H9 (cell line): ENCODE measurements around the gene SREBF1. TPM values are rescaled to one million over a fixed set of nuclear protein-coding genes. Genes with fewer than 3 reads are reported as not detected.

ENCODE experiments used
- DNase-seq: peaks from one replicate; pipeline ENCODE4 v3.0.0-alpha.2; 2017
- H2AFZ ChIP-seq: one replicate; pipeline ENCODE4 v1.6.1; 2013; ENCODE audit warnings: mild to moderate bottlenecking, low read length, control low read depth, moderate library complexity
- H2AK5ac ChIP-seq: 2 replicates; pipeline ENCODE4 v1.6.1; 2013; ENCODE audit warnings: low read length, control low read depth, mixed read lengths; ENCODE audit not compliant: insufficient read length
- H2BK120ac ChIP-seq: one replicate; pipeline ENCODE4 v1.6.1; 2013; ENCODE audit warnings: low read depth, mild to moderate bottlenecking, low read length, control low read depth, inconsistent platforms; ENCODE audit not compliant: poor library complexity, severe bottlenecking
- H2BK12ac ChIP-seq: 2 replicates; pipeline ENCODE4 v1.6.1; 2013; ENCODE audit warnings: low read length, control low read depth, mixed read lengths, low read depth; ENCODE audit not compliant: insufficient read length
- H2BK15ac ChIP-seq: 2 replicates; pipeline ENCODE4 v1.6.1; 2013; ENCODE audit warnings: low read depth, low read length, control low read depth
- H2BK20ac ChIP-seq: one replicate; pipeline ENCODE4 v1.6.1; 2013; ENCODE audit warnings: low read depth, mild to moderate bottlenecking, low read length, control low read depth, inconsistent platforms; ENCODE audit not compliant: poor library complexity, severe bottlenecking
- H2BK5ac ChIP-seq: 2 replicates; pipeline ENCODE4 v1.6.1; 2013; ENCODE audit warnings: low read length, control low read depth, mixed read lengths; ENCODE audit not compliant: insufficient read length
- H3K14ac ChIP-seq: 2 replicates; pipeline ENCODE4 v1.6.1; 2013; ENCODE audit warnings: low read length, control low read depth; ENCODE audit not compliant: insufficient read depth
- H3K18ac ChIP-seq: 2 replicates; pipeline ENCODE4 v1.6.1; 2013; ENCODE audit warnings: low read depth, mild to moderate bottlenecking, mixed read lengths, low read length, control low read depth; ENCODE audit not compliant: insufficient read length
- H3K23ac ChIP-seq: 2 replicates; pipeline ENCODE4 v1.6.1; 2013; ENCODE audit warnings: low read length, control low read depth, mixed read lengths, low read depth; ENCODE audit not compliant: insufficient read length
- H3K23me2 ChIP-seq: 2 replicates; pipeline ENCODE4 v1.6.1; 2013; ENCODE audit warnings: low read depth, mild to moderate bottlenecking, mixed read lengths, low read length, control low read depth; ENCODE audit not compliant: insufficient read length, poor library complexity, severe bottlenecking
- H3K27ac ChIP-seq: 2 replicates; pipeline ENCODE4 v1.5.1; 2013; ENCODE audit warnings: low read length, control low read depth, mixed read lengths, low read depth; ENCODE audit not compliant: insufficient read length
- H3K27me3 ChIP-seq: 2 replicates; pipeline ENCODE4 v1.6.1; 2013; ENCODE audit warnings: low read length, control low read depth, inconsistent platforms; ENCODE audit not compliant: insufficient read depth
- H3K4ac ChIP-seq: 2 replicates; pipeline ENCODE4 v1.6.1; 2013; ENCODE audit warnings: low read depth, mild to moderate bottlenecking, control low read depth, inconsistent platforms, low read length, moderate library complexity
- H3K4me1 ChIP-seq: 2 replicates; pipeline ENCODE4 v1.6.1; 2013; ENCODE audit warnings: low read length, control low read depth, inconsistent platforms; ENCODE audit not compliant: insufficient read depth
- H3K4me2 ChIP-seq: 2 replicates; pipeline ENCODE4 v1.6.1; 2013; ENCODE audit warnings: low read length, control low read depth, mixed read lengths; ENCODE audit not compliant: insufficient read length, insufficient read depth
- H3K56ac ChIP-seq: 2 replicates; pipeline ENCODE4 v1.6.1; 2013; ENCODE audit warnings: low read depth, mild to moderate bottlenecking, mixed read lengths, low read length, control low read depth; ENCODE audit not compliant: insufficient read length
- H3K79me1 ChIP-seq: 2 replicates; pipeline ENCODE4 v1.6.1; 2013; ENCODE audit warnings: low read depth, mild to moderate bottlenecking, moderate library complexity, low read length, control low read depth, inconsistent platforms; ENCODE audit not compliant: insufficient read depth, poor library complexity, severe bottlenecking
- H3K79me2 ChIP-seq: 2 replicates; pipeline ENCODE4 v1.6.1; 2013; ENCODE audit warnings: low read length, control low read depth, inconsistent platforms; ENCODE audit not compliant: insufficient read depth
- H3K9ac ChIP-seq: 2 replicates; pipeline ENCODE4 v1.6.1; 2013; ENCODE audit warnings: low read length, control low read depth, mixed read lengths; ENCODE audit not compliant: insufficient read length; ENCODE audit errors: extremely low read depth
- H3K9me3 ChIP-seq: one replicate; pipeline ENCODE4 v1.6.1; 2013; ENCODE audit warnings: low read depth, low read length, inconsistent platforms; ENCODE audit not compliant: control insufficient read depth
- H3T11ph ChIP-seq: one replicate; pipeline ENCODE4 v1.6.1; 2013; ENCODE audit warnings: mild to moderate bottlenecking, low read length, control low read depth, inconsistent platforms
- H4K20me1 ChIP-seq: one replicate; pipeline ENCODE4 v1.6.1; 2013; ENCODE audit not compliant: control insufficient read depth, insufficient read length, insufficient read depth
- H4K5ac ChIP-seq: 2 replicates; pipeline ENCODE4 v1.6.1; 2013; ENCODE audit warnings: low read depth, mild to moderate bottlenecking, mixed read lengths, low read length, control low read depth; ENCODE audit not compliant: insufficient read length
- H4K8ac ChIP-seq: replicated peaks from 2 replicates; pipeline ENCODE4 v1.6.1; 2013; ENCODE audit warnings: low read length, control low read depth, mixed read lengths, low read depth; ENCODE audit not compliant: insufficient read length
- H4K91ac ChIP-seq: 2 replicates; pipeline ENCODE4 v1.6.1; 2013; ENCODE audit warnings: low read depth, mild to moderate bottlenecking, moderate library complexity, mixed read lengths, low read length, control low read depth; ENCODE audit not compliant: insufficient read length
- H3K27ac Mint-ChIP-seq, 3 experiments: 2 replicates in 2 of 3; 3 replicates in 1 of 3; pipeline ENCODE4 v1.8.0; 2020 to 2021; ENCODE audit warnings: mixed read lengths in 3 of 3, mild to moderate bottlenecking in 1 of 3, moderate library complexity in 1 of 3
- H3K27me3 Mint-ChIP-seq: 2 replicates; pipeline ENCODE4 v1.8.0; 2021; ENCODE audit warnings: low read depth, mild to moderate bottlenecking, moderate library complexity, mixed read lengths
- H3K36me3 Mint-ChIP-seq, 3 experiments: 2 replicates in 2 of 3; 3 replicates in 1 of 3; pipeline ENCODE4 v1.8.0; 2020 to 2021; ENCODE audit warnings: low read depth in 3 of 3, mixed read lengths in 3 of 3; ENCODE audit not compliant: insufficient read depth in 1 of 3
- H3K4me1 Mint-ChIP-seq, 2 experiments: 2 replicates each; pipeline ENCODE4 v1.8.0; 2020; ENCODE audit warnings: mixed read lengths in 2 of 2
- H3K4me3 Mint-ChIP-seq, 2 experiments: 2 replicates in 1 of 2; 3 replicates in 1 of 2; pipeline ENCODE4 v1.8.0; 2020 to 2021; ENCODE audit warnings: mild to moderate bottlenecking in 2 of 2, mixed read lengths in 2 of 2, moderate library complexity in 1 of 2
- H3K9me3 Mint-ChIP-seq, 2 experiments: 2 replicates in 1 of 2; 3 replicates in 1 of 2; pipeline ENCODE4 v1.8.0; 2020; ENCODE audit warnings: mild to moderate bottlenecking in 2 of 2, mixed read lengths in 2 of 2, moderate library complexity in 1 of 2
- CTCF ChIP-seq: fragments of 200-600 bp; sonication (generic); conservative IDR thresholded peaks from 3 replicates; pipeline ENCODE4 v1.8.0; 2021; ENCODE audit warnings: antibody characterized with exemption, mild to moderate bottlenecking
- WGBS: extraction: QIAGEN DNeasy Blood & Tissue Kit; methylation state at CpG from one replicate; pipeline ENCODE4 v1.1.7; 2013; ENCODE audit warnings: missing lambda C conversion rate, low lambda C conversion rate, mixed read lengths; ENCODE audit not compliant: insufficient read length; ENCODE audit errors: extremely low coverage; 5-methylcytosine and 5-hydroxymethylcytosine counted together
- total RNA-seq: library from RNA; stranded (reverse); gene quantifications from 2 replicates; pipeline ENCODE4 v1.2.1, GENCODE V29; 2021

Gene SREBF1
- total RNA-seq, 1 experiment from 2014 or later: 81.9 TPM

- Mint-ChIP-seq H3K27ac (peak overlapping the region in 1 of 3 experiments; percentile 72; a peak in 1 of 7 replicates), H3K27me3 (peaks cover 2% of the 10 kb centered on the region; the same call in 1 of the 2 replicates), H3K4me1 (peaks cover 41 to 62% of the 10 kb centered on the region in 2 experiments), H3K36me3 (peaks cover 0 to 2% (median 0%) of the 10 kb centered on the region in 3 experiments; a peak in 1 of 7 replicates), H3K4me3 (no peak overlapping the region), H3K9me3 (no peaks in the 10 kb centered on the region; a peak in 1 of 5 replicates)
- Histone ChIP-seq H3K4me2 (no peak overlapping the region), H2BK15ac (no peak overlapping the region), H3K4me1 (peaks cover 12% of the 10 kb centered on the region), H2BK120ac (no peak overlapping the region), H3K4ac (no peak overlapping the region), H3K23ac (no peak overlapping the region), H3K18ac (no peak overlapping the region), H4K91ac (peak overlapping the region; percentile 6), H3K14ac (no peak overlapping the region), H3K56ac (no peak overlapping the region), H2BK12ac (no peak overlapping the region), H2AK5ac (no peak overlapping the region), H3K27ac (no peak overlapping the region), H3K23me2 (no peaks in the 10 kb centered on the region), H3K27me3 (no peaks in the 10 kb centered on the region), H3K9me3 (no peaks in the 10 kb centered on the region), H4K5ac (no peak overlapping the region), H4K20me1 (no peaks in the 10 kb centered on the region), H3K79me2 (no peaks in the 10 kb centered on the region), H2AFZ (no peak overlapping the region), H2BK5ac (no peak overlapping the region), H3K79me1 (no peaks in the 10 kb centered on the region), H3T11ph (no peak overlapping the region), H4K8ac (no peak overlapping the region), H3K9ac (no peak overlapping the region), H2BK20ac (no peak overlapping the region)
- no CpG with 5 or more reads among the region's 13 CpGs for WGBS
- DNase-seq: no peak
- TF ChIP-seq CTCF: no peak
These were observed 8.4 kb upstream of the SREBF1 start for GRCh38 chr17:17845046-17845775.
